ENCODE results near the gene MRPL27. TPM values are rescaled to one million over a fixed set of nuclear protein-coding genes. Genes with fewer than 3 reads are reported as not detected.

The MRPL27 gene
- total RNA-seq, 4 donors from 2014 or later = 14.0 to 72.8 (median 64.4) TPM

- DNase-seq = no peak
These were observed 7.8 kb downstream of the MRPL27 start for GRCh38 chr17:50365165-50365564.

GRCh38 chr17:50364715-50365114 is 8.3 kb downstream of the MRPL27 start:
- no peak overlapping the region for H3K27ac ChIP-seq
- no peak for TF ChIP-seq POLR2A (IDR thresholded peaks at IDR 0.05)
- no peak for TF ChIP-seq CTCF (IDR thresholded peaks at IDR 0.05)
- H3K36me3 ChIP-seq = peaks cover 0 to 50% (median 0%) of the 10 kb centered on the region in 3 donors
- H3K27me3 ChIP-seq = no peaks in the 10 kb centered on the region
- H3K9me3 ChIP-seq = no peaks in the 10 kb centered on the region
- H3K4me3 ChIP-seq = no peak overlapping the region
- peaks cover 0 to 7% (median 3%) of the 10 kb centered on the region in 4 donors for H3K4me1 ChIP-seq
- no peak for DNase-seq

More at GRCh38 chr17:50365165-50365564, 7.8 kb downstream of the MRPL27 start:
- H3K4me3 ChIP-seq = no peak overlapping the region
- H3K36me3 ChIP-seq = peaks cover 0 to 50% (median 0%) of the 10 kb centered on the region in 3 donors
- H3K4me1 ChIP-seq = peaks cover 0 to 7% (median 3%) of the 10 kb centered on the region in 4 donors
- TF ChIP-seq POLR2A (IDR thresholded peaks at IDR 0.05) (no peak), CTCF (IDR thresholded peaks at IDR 0.05) (no peak)
- H3K27me3 ChIP-seq = no peaks in the 10 kb centered on the region
- H3K9me3 ChIP-seq = no peaks in the 10 kb centered on the region
- no peak overlapping the region for H3K27ac ChIP-seq

- peaks cover 0 to 47% (median 0%) of the 10 kb centered on the region in 3 donors for H3K36me3 ChIP-seq
- TF ChIP-seq POLR2A (IDR thresholded peaks at IDR 0.05) = no peak
- TF ChIP-seq CTCF (IDR thresholded peaks at IDR 0.05) = no peak
- H3K4me3 ChIP-seq = no peak overlapping the region
- DNase-seq = no peak
- no peaks in the 10 kb centered on the region for H3K27me3 ChIP-seq
- no peak overlapping the region for H3K27ac ChIP-seq
- H3K4me1 ChIP-seq = peaks cover 0 to 7% (median 3%) of the 10 kb centered on the region in 4 donors
- no peaks in the 10 kb centered on the region for H3K9me3 ChIP-seq
These were observed 8.9 kb downstream of the MRPL27 start for GRCh38 chr17:50364061-50364458.

- Histone ChIP-seq H3K36me3 (peaks cover 0 to 47% (median 0%) of the 10 kb centered on the region in 3 donors), H3K4me1 (peaks cover 0 to 7% (median 3%) of the 10 kb centered on the region in 4 donors)
- DNase-seq = no peak
These were observed 9.5 kb downstream of the MRPL27 start for GRCh38 chr17:50363217-50364060.

GRCh38 chr17:50362661-50363060 is 10.3 kb downstream of the MRPL27 start:
- H3K27me3 ChIP-seq = no peaks in the 10 kb centered on the region

More at GRCh38 chr17:50363217-50364060, 9.5 kb downstream of the MRPL27 start:
- Histone ChIP-seq H3K4me3 (no peak overlapping the region), H3K27ac (no peak overlapping the region), H3K27me3 (no peaks in the 10 kb centered on the region), H3K9me3 (no peaks in the 10 kb centered on the region)
- no peak for TF ChIP-seq CTCF (IDR thresholded peaks at IDR 0.05)
- TF ChIP-seq POLR2A (IDR thresholded peaks at IDR 0.05) = no peak

More at GRCh38 chr17:50362661-50363060, 10.3 kb downstream of the MRPL27 start:
- Histone ChIP-seq H3K4me1 (peaks cover 0 to 7% (median 3%) of the 10 kb centered on the region in 4 donors), H3K4me3 (no peak overlapping the region), H3K27ac (no peak overlapping the region), H3K9me3 (no peaks in the 10 kb centered on the region), H3K36me3 (peaks cover 0 to 47% (median 0%) of the 10 kb centered on the region in 3 donors)
- TF ChIP-seq POLR2A (IDR thresholded peaks at IDR 0.05) = no peak
- no peak for DNase-seq

All from Peyer's patch (tissue), 4 donors.